Measurements from ENCODE around the gene DIAPH2.

DNA sequence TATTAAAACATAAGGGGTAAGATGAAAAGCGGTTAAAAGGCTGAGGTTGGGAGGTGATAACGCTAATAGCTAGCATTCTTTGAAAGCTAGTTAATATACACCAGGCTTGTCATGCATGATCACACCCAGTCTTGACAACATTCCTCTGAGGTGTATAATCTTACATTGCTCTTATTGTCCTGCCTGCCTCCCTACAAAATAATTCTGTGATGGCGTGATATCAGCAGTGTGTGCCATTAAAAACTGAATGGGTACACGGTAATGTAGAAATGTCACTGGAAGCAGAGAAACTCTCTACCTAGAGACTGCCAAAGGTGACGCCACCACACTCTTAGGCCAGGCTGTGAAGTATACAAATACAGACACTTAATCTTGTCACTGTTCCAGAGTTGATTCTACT lies 68.1 kb downstream of the DIAPH2 start:
- TF ChIP-seq, protein P1, sequence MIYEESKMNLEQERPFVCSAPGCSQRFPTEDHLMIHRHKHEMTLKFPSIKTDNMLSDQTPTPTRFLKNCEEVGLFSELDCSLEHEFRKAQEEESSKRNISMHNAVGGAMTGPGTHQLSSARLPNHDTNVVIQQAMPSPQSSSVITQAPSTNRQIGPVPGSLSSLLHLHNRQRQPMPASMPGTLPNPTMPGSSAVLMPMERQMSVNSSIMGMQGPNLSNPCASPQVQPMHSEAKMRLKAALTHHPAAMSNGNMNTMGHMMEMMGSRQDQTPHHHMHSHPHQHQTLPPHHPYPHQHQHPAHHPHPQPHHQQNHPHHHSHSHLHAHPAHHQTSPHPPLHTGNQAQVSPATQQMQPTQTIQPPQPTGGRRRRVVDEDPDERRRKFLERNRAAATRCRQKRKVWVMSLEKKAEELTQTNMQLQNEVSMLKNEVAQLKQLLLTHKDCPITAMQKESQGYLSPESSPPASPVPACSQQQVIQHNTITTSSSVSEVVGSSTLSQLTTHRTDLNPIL (CRISPR knock-in tag; IDR thresholded peaks at IDR 0.05; ENCODE audit: low read depth) = no peak
- TF ChIP-seq ZFP30 (CRISPR knock-in tag; IDR thresholded peaks at IDR 0.05) = no peak
- TF ChIP-seq, protein P2, sequence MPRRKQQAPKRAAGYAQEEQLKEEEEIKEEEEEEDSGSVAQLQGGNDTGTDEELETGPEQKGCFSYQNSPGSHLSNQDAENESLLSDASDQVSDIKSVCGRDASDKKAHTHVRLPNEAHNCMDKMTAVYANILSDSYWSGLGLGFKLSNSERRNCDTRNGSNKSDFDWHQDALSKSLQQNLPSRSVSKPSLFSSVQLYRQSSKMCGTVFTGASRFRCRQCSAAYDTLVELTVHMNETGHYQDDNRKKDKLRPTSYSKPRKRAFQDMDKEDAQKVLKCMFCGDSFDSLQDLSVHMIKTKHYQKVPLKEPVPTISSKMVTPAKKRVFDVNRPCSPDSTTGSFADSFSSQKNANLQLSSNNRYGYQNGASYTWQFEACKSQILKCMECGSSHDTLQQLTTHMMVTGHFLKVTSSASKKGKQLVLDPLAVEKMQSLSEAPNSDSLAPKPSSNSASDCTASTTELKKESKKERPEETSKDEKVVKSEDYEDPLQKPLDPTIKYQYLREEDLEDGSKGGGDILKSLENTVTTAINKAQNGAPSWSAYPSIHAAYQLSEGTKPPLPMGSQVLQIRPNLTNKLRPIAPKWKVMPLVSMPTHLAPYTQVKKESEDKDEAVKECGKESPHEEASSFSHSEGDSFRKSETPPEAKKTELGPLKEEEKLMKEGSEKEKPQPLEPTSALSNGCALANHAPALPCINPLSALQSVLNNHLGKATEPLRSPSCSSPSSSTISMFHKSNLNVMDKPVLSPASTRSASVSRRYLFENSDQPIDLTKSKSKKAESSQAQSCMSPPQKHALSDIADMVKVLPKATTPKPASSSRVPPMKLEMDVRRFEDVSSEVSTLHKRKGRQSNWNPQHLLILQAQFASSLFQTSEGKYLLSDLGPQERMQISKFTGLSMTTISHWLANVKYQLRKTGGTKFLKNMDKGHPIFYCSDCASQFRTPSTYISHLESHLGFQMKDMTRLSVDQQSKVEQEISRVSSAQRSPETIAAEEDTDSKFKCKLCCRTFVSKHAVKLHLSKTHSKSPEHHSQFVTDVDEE (CRISPR knock-in tag; IDR thresholded peaks at IDR 0.05) = no peak
- TF ChIP-seq ZNF70 (CRISPR knock-in tag; IDR thresholded peaks at IDR 0.05) = no peak
- no peak for TF ChIP-seq TCF4 (CRISPR knock-in tag; IDR thresholded peaks at IDR 0.05; ENCODE audit: borderline replicate concordance)
- TF ChIP-seq ZC3H10 (CRISPR knock-in tag; IDR thresholded peaks at IDR 0.05) = no peak
